Mesenchymal stem cell (in vitro differentiated cells and primary cell): Measurements from ENCODE around the gene TRMT112.

Experiments
- DNase-seq: peaks from one replicate; pipeline ENCODE4 v3.0.0-alpha.2; 2013
- H2AFZ ChIP-seq: one replicate; pipeline ENCODE4 v1.6.1; 2013; ENCODE audit warnings: low read depth, mild to moderate bottlenecking, control low read depth, inconsistent platforms, low read length, moderate library complexity
- H2AK5ac ChIP-seq: 2 replicates; pipeline ENCODE4 v1.6.1; 2013; ENCODE audit warnings: low read length, moderate library complexity, mild to moderate bottlenecking, inconsistent platforms; ENCODE audit not compliant: severe bottlenecking
- H2BK120ac ChIP-seq: one replicate; pipeline ENCODE4 v1.6.1; 2013; ENCODE audit warnings: low read depth, mild to moderate bottlenecking, inconsistent platforms, low read length, moderate library complexity
- H2BK12ac ChIP-seq, 2 experiments: one replicate each; pipeline ENCODE4 v1.6.1; 2013; ENCODE audit warnings: inconsistent platforms in 2 of 2, low read length in 2 of 2, mild to moderate bottlenecking in 2 of 2, moderate library complexity in 2 of 2, control low read depth in 1 of 2
- H2BK15ac ChIP-seq: one replicate; pipeline ENCODE4 v1.6.1; 2013; ENCODE audit warnings: mild to moderate bottlenecking, low read depth, inconsistent platforms; ENCODE audit not compliant: poor library complexity, severe bottlenecking
- H2BK5ac ChIP-seq: 2 replicates; pipeline ENCODE4 v1.6.1; 2013; ENCODE audit warnings: low read depth, mild to moderate bottlenecking, low read length, control low read depth, inconsistent platforms; ENCODE audit not compliant: poor library complexity, severe bottlenecking
- H3K14ac ChIP-seq, 2 experiments: one replicate each; pipeline ENCODE4 v1.6.1; 2013; ENCODE audit warnings: inconsistent platforms in 2 of 2, low read length in 2 of 2, control low read depth in 1 of 2, mild to moderate bottlenecking in 1 of 2, moderate library complexity in 1 of 2
- H3K18ac ChIP-seq, 2 experiments: one replicate each; pipeline ENCODE4 v1.6.1; 2013; ENCODE audit warnings: inconsistent platforms in 2 of 2, low read length in 2 of 2, control low read depth in 1 of 2, low read depth in 1 of 2, mild to moderate bottlenecking in 1 of 2
- H3K23ac ChIP-seq, 2 experiments: one replicate each; pipeline ENCODE4 v1.6.1; 2013; ENCODE audit warnings: inconsistent platforms in 2 of 2, low read length in 2 of 2, mild to moderate bottlenecking in 2 of 2, moderate library complexity in 2 of 2, control low read depth in 1 of 2
- H3K27ac ChIP-seq: 2 replicates; pipeline ENCODE4 v1.5.1; 2013; ENCODE audit warnings: mild to moderate bottlenecking, moderate library complexity, low read length, control low read depth, inconsistent platforms; ENCODE audit not compliant: poor library complexity, severe bottlenecking
- H3K27me3 ChIP-seq, 2 experiments: 2 replicates each; pipeline versions ENCODE4 v1.6.1 to v1.7.0; 2013; ENCODE audit warnings: low read length in 2 of 2, mild to moderate bottlenecking in 2 of 2, moderate library complexity in 2 of 2, control low read depth in 1 of 2, inconsistent platforms in 1 of 2; ENCODE audit not compliant: control insufficient read depth in 1 of 2, insufficient read depth in 1 of 2
- H3K36me3 ChIP-seq, 2 experiments: 2 replicates each; pipeline versions ENCODE4 v1.6.1 to v1.7.0; 2013; ENCODE audit warnings: low read length in 2 of 2, control low read depth in 1 of 2, inconsistent platforms in 1 of 2, low read depth in 1 of 2, mild to moderate bottlenecking in 1 of 2; ENCODE audit not compliant: insufficient read depth in 2 of 2, control insufficient read depth in 1 of 2
- H3K4ac ChIP-seq, 2 experiments: one replicate each; pipeline ENCODE4 v1.6.1; 2013; ENCODE audit warnings: inconsistent platforms in 2 of 2, low read length in 2 of 2, mild to moderate bottlenecking in 2 of 2, moderate library complexity in 2 of 2, control low read depth in 1 of 2, low read depth in 1 of 2
- H3K4me1 ChIP-seq: 2 replicates; pipeline ENCODE4 v1.6.1; 2013; ENCODE audit warnings: low read depth, low read length, control low read depth; ENCODE audit not compliant: control insufficient read depth, insufficient read depth
- H3K4me2 ChIP-seq: 2 replicates; pipeline ENCODE4 v1.6.1; 2013; ENCODE audit warnings: low read length, mild to moderate bottlenecking, inconsistent platforms; ENCODE audit not compliant: poor library complexity, severe bottlenecking
- H3K4me3 ChIP-seq, 2 experiments: 2 replicates each; pipeline versions ENCODE4 v1.5.1 to v1.7.0; 2013; ENCODE audit warnings: low read length in 2 of 2, mild to moderate bottlenecking in 2 of 2, control low read depth in 1 of 2, low read depth in 1 of 2; ENCODE audit not compliant: insufficient read depth in 1 of 2
- H3K79me1 ChIP-seq: replicated peaks from 2 replicates; pipeline ENCODE4 v1.6.1; 2013; ENCODE audit warnings: mild to moderate bottlenecking, control low read depth, low read length, inconsistent platforms; ENCODE audit not compliant: poor library complexity, severe bottlenecking
- H3K9ac ChIP-seq: 2 replicates; pipeline ENCODE4 v1.7.0; 2013; ENCODE audit warnings: mild to moderate bottlenecking, low read length, moderate library complexity
- H3K9me3 ChIP-seq: 2 replicates; pipeline ENCODE4 v1.7.0; 2013; ENCODE audit warnings: mild to moderate bottlenecking, low read length; ENCODE audit not compliant: control insufficient read depth
- H4K8ac ChIP-seq: one replicate; pipeline ENCODE4 v1.6.1; 2013; ENCODE audit warnings: inconsistent platforms, mild to moderate bottlenecking, low read length, moderate library complexity
- H4K91ac ChIP-seq: one replicate; pipeline ENCODE4 v1.6.1; 2013; ENCODE audit warnings: mild to moderate bottlenecking, low read length, inconsistent platforms
- WGBS: methylation state at CpG from one replicate; pipeline ENCODE4 v1.1.7; 2013; ENCODE audit warnings: mixed read lengths; 5-methylcytosine and 5-hydroxymethylcytosine counted together

The TRMT112 gene

DNA sequence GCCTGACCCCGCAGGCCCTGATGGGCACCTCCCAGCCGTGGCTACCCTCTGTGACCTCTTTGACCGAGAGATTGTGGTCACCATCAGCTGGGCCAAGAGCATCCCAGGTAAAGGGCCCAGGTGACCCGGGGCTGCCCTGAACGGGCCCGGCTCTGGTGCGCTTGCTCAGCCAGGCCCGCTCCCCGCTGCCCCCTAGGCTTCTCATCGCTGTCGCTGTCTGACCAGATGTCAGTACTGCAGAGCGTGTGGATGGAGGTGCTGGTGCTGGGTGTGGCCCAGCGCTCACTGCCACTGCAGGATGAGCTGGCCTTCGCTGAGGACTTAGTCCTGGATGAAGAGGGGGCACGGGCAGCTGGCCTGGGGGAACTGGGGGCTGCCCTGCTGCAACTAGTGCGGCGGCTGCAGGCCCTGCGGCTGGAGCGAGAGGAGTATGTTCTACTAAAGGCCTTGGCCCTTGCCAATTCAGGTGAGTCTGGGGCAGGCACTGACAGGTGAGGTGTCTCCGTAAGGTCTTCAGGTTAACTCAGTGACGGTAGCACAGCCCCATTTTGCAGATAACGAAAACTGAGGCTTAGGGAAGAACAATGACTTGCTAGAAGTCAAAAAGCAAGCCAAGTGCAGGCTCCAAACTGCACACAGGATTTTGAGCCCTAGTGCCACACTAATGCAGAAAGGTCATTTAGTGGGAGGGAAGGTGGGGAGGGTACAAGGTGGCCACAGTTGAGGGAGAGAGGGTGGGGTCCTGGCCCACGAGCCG, 2.4 kb downstream of the TRMT112 start:
- no peak overlapping the region for H3K4me2 ChIP-seq
- no peak overlapping the region for H3K23ac ChIP-seq
- H3K36me3 ChIP-seq = peaks cover 19 to 37% of the 10 kb centered on the region in 2 experiments
- H3K79me1 ChIP-seq = peaks cover 35% of the 10 kb centered on the region
- H2BK5ac ChIP-seq = no peak overlapping the region
- H3K4me1 ChIP-seq = peaks cover 14% of the 10 kb centered on the region
- H3K9ac ChIP-seq = peak overlapping the region; percentile 82
- no peak overlapping the region for H3K18ac ChIP-seq
- 92% methylated on average over 23 of the region's 24 CpGs for WGBS
- no peak overlapping the region for H3K14ac ChIP-seq
- H4K91ac ChIP-seq = no peak overlapping the region
- no peaks in the 10 kb centered on the region for H3K9me3 ChIP-seq
- H2BK15ac ChIP-seq = no peak overlapping the region
- no peak overlapping the region for H2BK120ac ChIP-seq
- no peaks in the 10 kb centered on the region for H3K27me3 ChIP-seq
- no peak overlapping the region for H2AK5ac ChIP-seq
- H3K4ac ChIP-seq = no peak overlapping the region
- no peak overlapping the region for H4K8ac ChIP-seq
- no peak overlapping the region for H3K27ac ChIP-seq
- no peak overlapping the region for H2AFZ ChIP-seq
- DNase-seq = no peak
- H2BK12ac ChIP-seq = no peak overlapping the region
- peak overlapping the region in 1 of 2 experiments; percentile 76 for H3K4me3 ChIP-seq

DNA sequence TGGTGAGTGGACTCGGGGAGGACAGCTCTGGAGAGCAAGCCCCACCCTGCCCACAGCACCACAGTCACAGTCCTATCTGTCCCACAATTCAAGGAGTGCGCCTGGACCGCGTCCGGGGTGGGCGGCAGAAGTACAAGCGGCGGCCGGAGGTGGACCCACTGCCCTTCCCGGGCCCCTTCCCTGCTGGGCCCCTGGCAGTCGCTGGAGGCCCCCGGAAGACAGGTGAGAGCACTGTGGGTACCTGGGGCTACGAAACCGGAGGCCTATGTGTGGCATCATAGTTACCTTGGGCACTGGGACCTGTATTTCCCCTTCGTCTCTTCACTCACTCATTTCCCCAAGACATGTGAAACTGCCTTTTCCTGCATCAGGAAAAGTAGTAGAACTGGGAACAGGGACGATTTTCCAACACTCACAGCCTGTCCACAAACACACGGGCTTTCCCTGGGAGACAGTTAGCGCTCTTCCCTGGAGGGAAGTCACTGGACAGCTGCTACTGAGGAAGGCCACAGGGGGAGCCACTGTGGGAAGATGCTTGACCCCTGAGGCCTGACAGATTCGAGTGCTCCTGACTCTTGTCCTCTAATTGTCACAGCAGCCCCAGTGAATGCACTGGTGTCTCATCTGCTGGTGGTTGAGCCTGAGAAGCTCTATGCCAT, 3.1 kb downstream of the TRMT112 start:
- H3K9ac ChIP-seq = peak overlapping the region; percentile 82
- H3K4me3 ChIP-seq = peak overlapping the region in 1 of 2 experiments; percentile 76
- H3K79me1 ChIP-seq = peaks cover 33% of the 10 kb centered on the region
- no peak overlapping the region for H3K14ac ChIP-seq
- no peak overlapping the region for H2BK120ac ChIP-seq
- peaks cover 19 to 37% of the 10 kb centered on the region in 2 experiments for H3K36me3 ChIP-seq
- H3K4ac ChIP-seq = no peak overlapping the region
- no peak overlapping the region for H3K18ac ChIP-seq
- no peaks in the 10 kb centered on the region for H3K9me3 ChIP-seq
- H3K27me3 ChIP-seq = no peaks in the 10 kb centered on the region
- no peak overlapping the region for H2BK5ac ChIP-seq
- no peak overlapping the region for H3K23ac ChIP-seq
- peak; percentile 50 for DNase-seq
- no peak overlapping the region for H2AK5ac ChIP-seq
- no peak overlapping the region for H3K27ac ChIP-seq
- H3K4me1 ChIP-seq = peaks cover 10% of the 10 kb centered on the region
- 90% methylated on average over 18 of the region's 19 CpGs for WGBS
- H2AFZ ChIP-seq = no peak overlapping the region
- no peak overlapping the region for H4K8ac ChIP-seq
- no peak overlapping the region for H3K4me2 ChIP-seq
- no peak overlapping the region for H2BK12ac ChIP-seq
- no peak overlapping the region for H4K91ac ChIP-seq
- H2BK15ac ChIP-seq = no peak overlapping the region

DNA sequence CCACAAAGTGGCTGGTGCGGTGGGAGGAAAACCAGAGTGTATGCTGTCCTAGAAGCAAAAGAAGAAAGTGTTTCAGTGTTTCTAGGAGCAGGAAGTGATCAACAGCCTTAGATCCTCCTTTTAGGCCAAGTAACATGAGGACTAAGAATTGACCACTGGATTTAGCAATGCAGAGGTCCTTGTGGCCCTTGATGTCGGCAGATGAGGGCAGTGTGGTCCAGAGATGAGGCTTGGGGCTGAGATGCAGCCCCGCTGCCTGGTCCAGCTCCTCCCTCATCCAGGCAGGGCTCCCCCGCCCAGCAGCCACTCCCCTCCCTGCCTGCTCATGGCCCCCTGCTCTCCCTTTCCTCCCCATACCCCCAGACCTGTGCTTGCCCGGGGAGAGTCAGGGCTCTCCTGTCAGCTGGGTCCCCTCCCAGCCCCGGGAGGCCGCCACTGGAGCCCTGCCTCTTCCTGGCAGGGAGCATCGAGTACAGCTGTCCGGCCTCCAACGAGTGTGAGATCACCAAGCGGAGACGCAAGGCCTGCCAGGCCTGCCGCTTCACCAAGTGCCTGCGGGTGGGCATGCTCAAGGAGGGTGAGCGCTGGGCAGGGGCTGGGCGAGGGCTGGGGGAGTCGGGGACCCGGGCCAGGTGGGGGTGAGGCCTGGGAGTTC, 3.7 kb downstream of the TRMT112 start:
- Histone ChIP-seq H2BK15ac (no peak overlapping the region), H3K4ac (no peak overlapping the region), H3K9ac (peak overlapping the region; percentile 82), H3K27me3 (no peaks in the 10 kb centered on the region), H2AFZ (no peak overlapping the region), H3K4me1 (peaks cover 5% of the 10 kb centered on the region), H2AK5ac (no peak overlapping the region), H3K79me1 (peaks cover 29% of the 10 kb centered on the region), H2BK5ac (no peak overlapping the region), H3K4me2 (no peak overlapping the region), H2BK12ac (no peak overlapping the region), H2BK120ac (no peak overlapping the region), H3K27ac (no peak overlapping the region), H3K9me3 (no peaks in the 10 kb centered on the region), H3K23ac (no peak overlapping the region), H3K4me3 (peak overlapping the region in 1 of 2 experiments; percentile 76), H3K36me3 (peaks cover 19 to 37% of the 10 kb centered on the region in 2 experiments), H4K91ac (no peak overlapping the region), H3K14ac (no peak overlapping the region), H4K8ac (no peak overlapping the region), H3K18ac (no peak overlapping the region)
- DNase-seq = no peak
- WGBS = 92% methylated on average over 15 of the region's 18 CpGs

DNA sequence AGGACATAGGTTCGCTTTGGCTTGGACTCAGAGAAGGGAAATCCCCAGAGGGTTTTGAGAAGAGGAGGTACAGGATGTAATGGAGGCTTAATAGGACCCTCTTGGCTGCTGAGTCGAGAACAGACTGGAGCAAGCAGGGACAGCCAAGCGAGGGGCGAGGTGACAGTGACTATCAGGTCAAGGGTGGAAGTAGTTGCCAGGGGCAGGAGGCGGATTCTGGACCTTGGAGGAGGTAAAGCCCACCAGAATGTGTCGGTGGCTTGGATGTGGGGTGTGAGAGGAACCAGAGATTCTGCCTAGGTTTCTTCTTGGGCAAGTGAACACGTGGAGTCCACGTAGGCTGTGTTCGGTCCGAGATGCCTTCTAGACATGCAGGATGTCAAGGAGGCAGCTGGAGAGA, 4.4 kb downstream of the TRMT112 start:
- WGBS = 95% methylated on average over 10 of the region's 10 CpGs

More for the DNA sequence above, 4.4 kb downstream of the TRMT112 start:
- H2AK5ac ChIP-seq = no peak overlapping the region
- H4K91ac ChIP-seq = no peak overlapping the region
- H2BK12ac ChIP-seq = no peak overlapping the region
- H2BK120ac ChIP-seq = no peak overlapping the region
- H3K27ac ChIP-seq = no peak overlapping the region
- no peak overlapping the region for H4K8ac ChIP-seq
- no peak overlapping the region for H3K4ac ChIP-seq
- peaks cover 19 to 37% of the 10 kb centered on the region in 2 experiments for H3K36me3 ChIP-seq
- no peak overlapping the region for H2AFZ ChIP-seq
- H2BK15ac ChIP-seq = no peak overlapping the region
- H3K9me3 ChIP-seq = no peaks in the 10 kb centered on the region
- H3K79me1 ChIP-seq = peaks cover 27% of the 10 kb centered on the region
- H3K4me1 ChIP-seq = peaks cover 5% of the 10 kb centered on the region
- H3K14ac ChIP-seq = no peak overlapping the region
- H3K4me2 ChIP-seq = no peak overlapping the region
- peak overlapping the region in 1 of 2 experiments; percentile 76 for H3K4me3 ChIP-seq
- no peak overlapping the region for H2BK5ac ChIP-seq
- H3K23ac ChIP-seq = no peak overlapping the region
- H3K27me3 ChIP-seq = no peaks in the 10 kb centered on the region
- no peak overlapping the region for H3K18ac ChIP-seq
- DNase-seq = no peak
- H3K9ac ChIP-seq = peak overlapping the region; percentile 82
